K562 (cell line): ENCODE data around the gene SPIN2A. TPM values are rescaled to one million over a fixed set of nuclear protein-coding genes. Genes with fewer than 3 reads are reported as not detected.
A peak's percentile ranks its signal among the peaks of the same experiment; 100 is the strongest.

Experiments
- ATAC-seq: fragments of 200-7000 bp; cut with Tn5 transposase; 3 replicates; pipeline ENCODE4 v1.9.1; 2020; ENCODE audit warnings: moderate library complexity
- BruUV-seq: library from RNA; stranded (reverse); fragments of 400-500 nt; replicated peaks from 2 replicates; lab custom pipeline; 2021; lab: Mats Ljungman, UMichigan
- CTCF ChIA-PET: fragments of 300-600 bp; formaldehyde crosslinking; extraction: SDS; loops from one replicate; lab custom pipeline; 2021; ENCODE audit warnings: low intra/inter-chr PET ratio; lab: Yijun Ruan, JAX
- POLR2A ChIA-PET: fragments of 300-600, 350-650 bp; sonication (Branson Sonifier 250); formaldehyde crosslinking; extraction: SDS; loops from one replicate; lab custom pipeline; 2021; ENCODE audit warnings: antibody characterized with exemption, inconsistent platforms; lab: Yijun Ruan, JAX
- DNase-seq, 4 experiments: peaks; one replicate each; pipeline versions ENCODE4 v3.0.0 to v3.0.0-alpha.2; 2011 to 2018; ENCODE audit warnings: low spot score in 3 of 4, mixed read lengths in 3 of 4; ENCODE audit errors: extremely low read depth in 1 of 4
- FAIRE-seq: peaks from 2 replicates; lab custom pipeline; 2011; peaks lifted over from hg19 to GRCh38; lab: Jason Lieb, UNC
- H2AFZ ChIP-seq: 2 replicates; pipeline ENCODE4 v1.6.0; 2011; ENCODE audit warnings: low read depth, low read length, control low read depth, inconsistent platforms
- H3K27ac ChIP-seq: fragments of 200-600 bp; 3 replicates; pipeline ENCODE4 v1.8.0; 2011; ENCODE audit warnings: low read depth, mild to moderate bottlenecking, control low read depth, inconsistent platforms, low read length, moderate library complexity, mixed read lengths; ENCODE audit errors: extremely low read depth
- H3K27me3 ChIP-seq, 2 experiments: fragments of 300-600 bp in 1 of 2; 2 replicates in 1 of 2; 3 replicates in 1 of 2; pipeline versions ENCODE4 v1.6.0 to v1.8.0; 2011; ENCODE audit warnings: inconsistent platforms in 2 of 2, low read length in 2 of 2, mild to moderate bottlenecking in 1 of 2, mixed read lengths in 1 of 2, moderate library complexity in 1 of 2; ENCODE audit not compliant: control insufficient read depth in 2 of 2, insufficient read depth in 2 of 2
- H3K36me3 ChIP-seq: fragments of 300-600 bp; 3 replicates; pipeline ENCODE4 v1.8.0; 2011; ENCODE audit warnings: mild to moderate bottlenecking, low read length, inconsistent platforms; ENCODE audit not compliant: control insufficient read depth, insufficient read depth
- H3K4me1 ChIP-seq, 2 experiments: fragments of 200-600 bp in 1 of 2; replicated peaks in 1 of 2; 2 replicates in 1 of 2; 3 replicates in 1 of 2; pipeline versions ENCODE4 v1.5.1 to v1.8.0; 2011; ENCODE audit warnings: inconsistent platforms in 2 of 2, low read length in 2 of 2, mild to moderate bottlenecking in 1 of 2, mixed read lengths in 1 of 2, moderate library complexity in 1 of 2; ENCODE audit not compliant: control insufficient read depth in 2 of 2, insufficient read depth in 2 of 2
- H3K4me2 ChIP-seq: 2 replicates; pipeline ENCODE4 v1.6.1; 2011; ENCODE audit warnings: low read length, control low read depth, inconsistent platforms, mixed read lengths; ENCODE audit not compliant: insufficient read depth
- H3K4me3 ChIP-seq: fragments of 200-600 bp; sonication (generic), shearing (Covaris generic); 2 replicates; pipeline ENCODE4 v1.5.1; 2016; ENCODE audit warnings: control low read depth, inconsistent platforms
- H3K79me2 ChIP-seq: fragments of 200-600 bp; 3 replicates; pipeline ENCODE4 v1.8.0; 2011; ENCODE audit warnings: low read length, inconsistent platforms; ENCODE audit not compliant: control insufficient read depth, insufficient read depth
- H3K9ac ChIP-seq, 2 experiments: 2 replicates each; pipeline versions ENCODE4 v1.6.0 to v1.6.1; 2011; ENCODE audit warnings: low read depth in 2 of 2, low read length in 2 of 2, control low read depth in 1 of 2, inconsistent platforms in 1 of 2, mild to moderate bottlenecking in 1 of 2, mixed read lengths in 1 of 2; ENCODE audit not compliant: insufficient read depth in 1 of 2
- H3K9me1 ChIP-seq: one replicate; pipeline ENCODE4 v1.6.0; 2011; ENCODE audit warnings: inconsistent platforms, mild to moderate bottlenecking, low read length, moderate library complexity; ENCODE audit not compliant: control insufficient read depth, insufficient read depth
- H3K9me3 ChIP-seq: replicated peaks from 2 replicates; pipeline ENCODE4 v1.5.1; 2011; ENCODE audit warnings: low read depth, low read length, inconsistent platforms; ENCODE audit not compliant: control insufficient read depth, insufficient read depth
- H4K20me1 ChIP-seq: replicated peaks from 2 replicates; pipeline ENCODE4 v1.6.1; 2011; ENCODE audit warnings: low read length, inconsistent platforms, mixed read lengths; ENCODE audit not compliant: control insufficient read depth, insufficient read depth
- ARHGAP35 ChIP-seq: fragments of 450-650 bp; IDR thresholded peaks from 2 replicates; pipeline ENCODE4 v1.6.1; 2018; ENCODE audit not compliant: partially characterized antibody
- ELF2 ChIP-seq: fragments of 250-450 bp; sonication (Bioruptor Pico); IDR thresholded peaks from 2 replicates; pipeline ENCODE4 v1.5.0; 2021; ENCODE audit warnings: mild to moderate bottlenecking
- HNRNPL ChIP-seq: fragments of 200-400 bp; formaldehyde crosslinking; IDR thresholded peaks from 2 replicates; pipeline ENCODE4 v1.6.1; 2017; ENCODE audit warnings: low read depth, mild to moderate bottlenecking, low read length
- HOMEZ ChIP-seq: fragments of 250-450 bp; sonication (Bioruptor Pico); IDR thresholded peaks from 2 replicates; pipeline ENCODE4 v1.4.0; 2020; ENCODE audit warnings: mild to moderate bottlenecking, moderate library complexity
- JUN ChIP-seq, 2 experiments: sonication (generic) in 1 of 2; formaldehyde crosslinking in 1 of 2; IDR thresholded peaks; 2 replicates each; pipeline versions ENCODE4 v1.6.1 to v1.8.0; 2012 to 2022; ENCODE audit warnings: borderline replicate concordance in 2 of 2, mild to moderate bottlenecking in 2 of 2, improper control_type of control experiment in 1 of 2, low read depth in 1 of 2, low read length in 1 of 2, missing genetic modification reagents in 1 of 2
- NFE2L1 ChIP-seq: fragments of 450-650 bp; IDR thresholded peaks from 2 replicates; pipeline ENCODE4 v1.6.1; 2016; ENCODE audit warnings: missing genetic modification characterization, low read depth, mild to moderate bottlenecking, missing compliant biosample characterization, moderate library complexity, borderline replicate concordance
- RAD21 ChIP-seq, 2 experiments: fragments of 250-450 bp in 1 of 2; fragments of 450-650 bp in 1 of 2; sonication (Bioruptor Pico) in 1 of 2; formaldehyde crosslinking in 1 of 2; IDR thresholded peaks in 1 of 2; conservative IDR thresholded peaks in 1 of 2; 2 replicates each; pipeline versions ENCODE4 v1.4.0 to v1.8.0; 2020 to 2022; ENCODE audit warnings: mild to moderate bottlenecking in 2 of 2, moderate library complexity in 1 of 2
- SRF ChIP-seq, 2 experiments: fragments of 250-450, 450-650 bp in 1 of 2; sonication (Bioruptor Pico) in 1 of 2; sonication (generic) in 1 of 2; formaldehyde crosslinking; IDR thresholded peaks; 2 replicates each; pipeline versions ENCODE4 v1.5.0 to v1.5.1; 2020 to 2022; ENCODE audit warnings: mild to moderate bottlenecking in 1 of 2, missing genetic modification reagents in 1 of 2
- ZNF280A ChIP-seq: fragments of 450-650 bp; IDR thresholded peaks from 2 replicates; pipeline ENCODE4 v1.6.1; 2018; ENCODE audit warnings: mild to moderate bottlenecking, low read depth; ENCODE audit not compliant: partially characterized antibody
- ZNF280B ChIP-seq: fragments of 250-450 bp; sonication (Bioruptor Pico); IDR thresholded peaks from 2 replicates; pipeline ENCODE4 v1.5.1; 2021; ENCODE audit warnings: mild to moderate bottlenecking
- ZNF324 ChIP-seq: fragments of 250-450 bp; sonication (Bioruptor Pico); IDR thresholded peaks from 2 replicates; pipeline ENCODE4 v1.4.0; 2020; ENCODE audit warnings: mild to moderate bottlenecking
- ZNF384 ChIP-seq: IDR thresholded peaks from 2 replicates; pipeline ENCODE4 v1.6.1; 2012; ENCODE audit warnings: low read depth, low read length, improper control_type of control experiment
- ZNF592 ChIP-seq: fragments of 450-650 bp; IDR thresholded peaks from 2 replicates; pipeline ENCODE4 v1.6.1; 2017; ENCODE audit warnings: antibody characterized with exemption, mild to moderate bottlenecking
- WGBS: fragments of 100-300 bp; shearing (Covaris generic); methylation state at CpG from one replicate; pipeline ENCODE4 v1.1.6; 2016; ENCODE audit warnings: low coverage, mixed read lengths; ENCODE audit not compliant: insufficient coverage; ENCODE audit errors: missing lambda C conversion rate; 5-methylcytosine and 5-hydroxymethylcytosine counted together
- in situ Hi-C: fragments of 300-500 bp; cut with MboI; formaldehyde crosslinking; loops from 4 replicates; pipeline ENCODE4 v1.15.0; 2018; ENCODE audit warnings: inconsistent platforms, mixed read lengths
- intact Hi-C: fragments of 100-400 bp; cut with micrococcal nuclease; formaldehyde crosslinking; loops from 2 replicates; pipeline ENCODE4 v1.14.2; 2022
- polyA plus RNA-seq, 8 experiments: library from polyadenylated mRNA; depleted of rRNA in 4 of 8; stranded (reverse) in 5 of 8; unstranded in 3 of 8; fragments of >200 nt; fragmentation: Nextera tagmentation in 2 of 8; fragmentation: Illumina TruSeq in 1 of 8; extraction: Ambion mirVana in 2 of 8; extraction: Trizol in 1 of 8; gene quantifications; 2 replicates each; pipeline versions ENCODE4 v1.2.1 to v1.2.3, GENCODE V29; 2011 to 2014; ENCODE audit warnings: inconsistent platforms in 1 of 8, missing spikeins in 1 of 8
- total RNA-seq, 7 experiments: library from RNA; depleted of rRNA in 6 of 7; stranded (reverse); fragments of >200 nt in 6 of 7; fragmentation: Illumina TruSeq in 2 of 7; extraction: Trizol in 2 of 7; gene quantifications; 2 replicates each; pipeline versions ENCODE4 v1.2.1 to v1.2.3, GENCODE V29; 2011 to 2021; ENCODE audit warnings: low replicate concordance in 1 of 7

Gene SPIN2A
- total and polyA plus RNA-seq, 9 of the 15 experiments (the other 6 are each of a cell fraction or from before 2014, with no cell fraction given) = 0.03 to 1.6 (median 0.58) TPM

- BruUV-seq = no TSS peak
- ChIA-PET POLR2A (no interaction called here), CTCF (no interaction called here)
- Histone ChIP-seq H3K79me2 (no peaks in the 10 kb centered on the region), H3K4me1 (no peaks in the 10 kb centered on the region), H4K20me1 (no peaks in the 10 kb centered on the region), H3K9me3 (no peaks in the 10 kb centered on the region), H3K4me3 (no peak overlapping the region), H3K4me2 (no peak overlapping the region), H3K9me1 (no peaks in the 10 kb centered on the region), H3K27ac (no peak overlapping the region), H2AFZ (no peak overlapping the region), H3K27me3 (no peaks in the 10 kb centered on the region), H3K36me3 (no peaks in the 10 kb centered on the region), H3K9ac (no peak overlapping the region)
- ATAC-seq (no peak), DNase-seq (peak in 1 of 4 experiments; percentile 25), FAIRE-seq (peak; percentile 65)
- intact Hi-C loops (loop anchor here (5.0 kb wide), 1 partner anchor 348 kb away; no protein-coding TSS in a partner anchor), in situ Hi-C loops (no loop called here)
- 20% methylated on average over 4 of the region's 4 CpGs for WGBS
- no peak for TF ChIP-seq JUN (IDR thresholded peaks at IDR 0.05; ENCODE audit: borderline replicate concordance, low read depth, low read length)
- no peak for TF ChIP-seq JUN (CRISPR knock-in tag; IDR thresholded peaks at IDR 0.05; ENCODE audit: borderline replicate concordance)
- TF ChIP-seq HOMEZ (CRISPR knock-in tag) = no peak
- TF ChIP-seq ZNF592 = no peak
- no peak for TF ChIP-seq ZNF384
- TF ChIP-seq ARHGAP35 = no peak
- TF ChIP-seq NFE2L1 (tag) = no peak
- no peak for TF ChIP-seq ELF2 (CRISPR knock-in tag)
- TF ChIP-seq HNRNPL = no peak
- no peak for TF ChIP-seq ZNF280A
- no peak for TF ChIP-seq SRF (CRISPR knock-in tag; IDR thresholded peaks at IDR 0.05)
- TF ChIP-seq RAD21 (CRISPR knock-in tag; conservative IDR thresholded peaks at IDR 0.05 in 1 of 2, IDR thresholded peaks at IDR 0.05 in 1 of 2) = peak in 1 of 2 experiments; percentile 24; a peak in 1 of 4 replicates
- no peak for TF ChIP-seq ZNF280B (CRISPR knock-in tag)
- TF ChIP-seq ZNF324 (CRISPR knock-in tag) = no peak
These were observed 32.8 kb downstream of the SPIN2A start for GRCh38 chrX:57104406-57104805.
